Upper lobe of left lung (tissue), 4 donors: ENCODE results near the gene TRIML1.

Experiments used
- CTCF ChIP-seq, 6 experiments: fragments of 450-650 bp in 4 of 6; fragments of 200-600 bp in 2 of 6; sonication (generic) in 2 of 6; IDR thresholded peaks; one replicate each; pipeline ENCODE4 v1.5.1; 2016 to 2019; ENCODE audit warnings: antibody characterized with exemption in 6 of 6
- EP300 ChIP-seq, 4 donors: sonication (generic); formaldehyde crosslinking; IDR thresholded peaks; one replicate each; pipeline ENCODE4 v1.5.1; 2017; ENCODE audit warnings: antibody characterized with exemption in 4 of 4, control low read depth in 2 of 4

- TF ChIP-seq EP300 (IDR thresholded peaks at IDR 0.05) (no peak), CTCF (IDR thresholded peaks at IDR 0.05) (no peak)
Measured at GRCh38 chr4:188162698-188163097, 23.5 kb downstream of the TRIML1 start.
